ENCODE data around the gene DIRAS1. TPM values are rescaled to one million over a fixed set of nuclear protein-coding genes. Genes with fewer than 3 reads are reported as not detected.

DIRAS1 gene
- polyA plus RNA-seq, 2 of the 4 experiments (the other 2 are of a cell fraction), result 2.5 to 4.3 TPM

GRCh38 chr19:2675892-2676291 is 45.3 kb downstream of the DIRAS1 start:
- no peaks in the 10 kb centered on the region for H3K9me3 ChIP-seq
- H3K27ac ChIP-seq, result no peak overlapping the region
- no peaks in the 10 kb centered on the region for H3K4me1 ChIP-seq
- POLR2A ChIA-PET, result no interaction called here
- ATAC-seq (no peak; a peak in 1 of 6 replicates), FAIRE-seq (no peak), DNase-seq (ENCODE audit: low read depth in 1 of 2, low spot score in 1 of 2) (no peak)
- TF ChIP-seq FOSB (CRISPR knock-in tag; IDR thresholded peaks at IDR 0.05) (no peak), HES2 (IDR thresholded peaks at IDR 0.05) (no peak), MAFK (IDR thresholded peaks at IDR 0.05; ENCODE audit: partially characterized antibody) (no peak), ATOH8 (CRISPR knock-in tag; IDR thresholded peaks at IDR 0.05; ENCODE audit: low read depth) (no peak), MAZ (IDR thresholded peaks at IDR 0.05; ENCODE audit: borderline replicate concordance, low read depth, low read length) (no peak), ELK1 (IDR thresholded peaks at IDR 0.05; ENCODE audit: low read depth, low read length) (no peak), HOXA7 (CRISPR knock-in tag; IDR thresholded peaks at IDR 0.05) (no peak)
- 23% methylated on average over 10 of the region's 11 CpGs for WGBS (ENCODE audit: missing lambda C conversion rate)
- CTCF ChIA-PET, result interaction anchor here (2.4 kb wide), 1 partner anchor 28 kb away, joined by 6 read pairs; no protein-coding TSS in a partner anchor
- H3K4me2 ChIP-seq, result no peak overlapping the region
- no peak overlapping the region for H3K4me3 ChIP-seq

- ChIA-PET CTCF (interaction anchor here (1.5 to 2.2 kb wide), 4 partner anchors 22 to 79 kb away, joined by 4 to 9 read pairs (median 6); no protein-coding TSS in a partner anchor), POLR2A (interaction anchor here (1.5 kb wide), 1 partner anchor 194 kb away, joined by 4 read pairs; the partner anchor contains the start of gene GADD45B)
- FAIRE-seq (no peak), ATAC-seq (no peak), DNase-seq (ENCODE audit: low read depth in 1 of 2, low spot score in 1 of 2) (no peak)
- Histone ChIP-seq H3K27ac (no peak overlapping the region), H3K4me3 (no peak overlapping the region), H3K9me3 (no peaks in the 10 kb centered on the region), H3K4me1 (no peaks in the 10 kb centered on the region), H3K4me2 (no peak overlapping the region)
- TF ChIP-seq HMGXB4 (CRISPR knock-in tag; IDR thresholded peaks at IDR 0.05; ENCODE audit: borderline replicate concordance) (no peak), CHD2 (IDR thresholded peaks at IDR 0.05; ENCODE audit: low read length, partially characterized antibody) (no peak), MAX (IDR thresholded peaks at IDR 0.05) (no peak), REST (IDR thresholded peaks at IDR 0.05) (no peak), ZSCAN20 (CRISPR knock-in tag; IDR thresholded peaks at IDR 0.05) (no peak), NR3C1 (IDR thresholded peaks at IDR 0.05) (no peak), POLR2AphosphoS2 (conservative IDR thresholded peaks at IDR 0.05; ENCODE audit: low read length) (no peak), RFX5 (IDR thresholded peaks at IDR 0.05) (no peak), FOSB (CRISPR knock-in tag; IDR thresholded peaks at IDR 0.05) (no peak), CEBPB (IDR thresholded peaks at IDR 0.05) (no peak), EP300 (IDR thresholded peaks at IDR 0.05) (no peak), RCOR1 (IDR thresholded peaks at IDR 0.05; ENCODE audit: low read depth, low read length) (no peak), ZNF302 (CRISPR knock-in tag; IDR thresholded peaks at IDR 0.05) (no peak), JUNB (IDR thresholded peaks at IDR 0.05) (no peak), ESRRA (IDR thresholded peaks at IDR 0.05; ENCODE audit: borderline replicate concordance, low read length) (no peak), MAFK (IDR thresholded peaks at IDR 0.05; ENCODE audit: partially characterized antibody) (no peak)
- WGBS (ENCODE audit: missing lambda C conversion rate), result 33% methylated on average over 1 of the region's 16 CpGs
These were observed 51.0 kb downstream of the DIRAS1 start for GRCh38 chr19:2670217-2670616.

Measured in A549 (cell line).